Stimulated activated CD4-positive, alpha-beta T cell treated with anti-CD3 and anti-CD28 coated beads, TNF-alpha, amount 100 ng/mL, for 24 hours (primary cell): ENCODE results near the gene RPGRIP1L.
A peak's percentile ranks its signal among the peaks of the same experiment; 100 is the strongest.

Experiments
- DNase-seq, 3 experiments: peaks; one replicate each; pipeline ENCODE4 v3.0.0-alpha.2; 2020; ENCODE audit warnings: low read depth in 3 of 3

RPGRIP1L gene

DNA sequence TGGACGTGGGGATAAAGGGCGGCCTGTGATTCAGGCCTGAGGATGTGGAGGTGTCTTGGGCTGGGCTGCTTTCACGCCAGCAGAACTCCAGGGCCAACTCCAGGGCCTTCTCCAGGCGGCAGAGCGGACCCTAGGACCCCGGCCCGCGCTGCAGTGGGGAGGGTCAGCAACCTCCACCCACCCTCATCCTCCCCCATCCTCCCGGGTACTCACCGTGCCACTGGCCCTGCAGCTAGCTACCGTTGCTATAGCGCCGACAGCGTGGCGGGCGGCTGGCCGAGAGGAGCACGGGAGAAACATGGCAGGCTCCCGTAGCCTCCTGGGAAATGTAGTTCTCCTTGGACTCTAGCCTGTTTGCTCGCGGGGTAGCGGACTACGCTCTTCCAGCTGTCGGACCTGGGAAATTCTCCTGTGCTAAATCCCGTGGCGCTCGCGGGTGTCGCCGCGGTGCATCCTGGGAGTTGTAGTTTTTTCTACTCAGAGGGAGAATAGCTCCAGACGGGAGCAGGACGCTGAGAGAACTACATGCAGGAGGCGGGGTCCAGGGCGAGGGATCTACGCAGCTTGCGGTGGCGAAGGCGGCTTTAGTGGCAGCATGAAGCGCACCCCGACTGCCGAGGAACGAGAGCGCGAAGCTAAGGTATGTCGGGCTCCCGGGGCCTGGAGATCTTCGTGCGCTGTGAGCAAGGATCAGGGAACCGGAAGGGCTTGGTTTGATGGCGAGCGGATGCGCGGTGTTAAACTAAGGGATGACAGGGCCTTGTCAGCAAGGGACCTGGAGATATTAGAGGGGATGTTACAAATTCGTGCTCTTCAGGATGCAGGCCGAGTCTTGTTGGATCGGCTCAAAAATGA is at the start of gene RPGRIP1L, which contains the start of gene FTO:
RPGRIP1L (minus strand) TSS at position 270 of the 855 bp plus-strand sequence. CDS start 3,136 bp downstream, outside the sequence.
FTO (plus strand) TSS at position 567 of the 855 bp plus-strand sequence.
- peak; percentile 97 to 98 (median 98) for DNase-seq

DNA sequence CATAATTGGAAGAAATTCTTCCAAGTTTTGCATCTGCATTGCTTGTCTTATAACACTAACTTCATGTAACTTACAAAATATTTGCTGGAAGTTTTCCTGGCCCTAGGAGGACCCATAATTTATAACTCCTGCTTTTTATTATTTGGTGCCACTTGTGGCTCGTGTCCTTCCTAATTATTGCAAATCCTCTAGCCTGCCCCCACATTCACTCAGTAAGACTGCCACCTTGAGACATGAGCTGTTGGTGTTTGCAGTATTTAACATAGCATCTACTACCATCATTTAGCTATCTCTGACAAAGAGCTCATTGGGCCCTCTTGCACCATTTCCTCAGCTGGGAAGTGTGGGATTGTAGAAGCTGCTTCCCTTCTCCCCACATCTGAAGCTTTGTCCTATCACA is 49.8 kb upstream of the RPGRIP1L start:
- DNase-seq: no peak

DNA sequence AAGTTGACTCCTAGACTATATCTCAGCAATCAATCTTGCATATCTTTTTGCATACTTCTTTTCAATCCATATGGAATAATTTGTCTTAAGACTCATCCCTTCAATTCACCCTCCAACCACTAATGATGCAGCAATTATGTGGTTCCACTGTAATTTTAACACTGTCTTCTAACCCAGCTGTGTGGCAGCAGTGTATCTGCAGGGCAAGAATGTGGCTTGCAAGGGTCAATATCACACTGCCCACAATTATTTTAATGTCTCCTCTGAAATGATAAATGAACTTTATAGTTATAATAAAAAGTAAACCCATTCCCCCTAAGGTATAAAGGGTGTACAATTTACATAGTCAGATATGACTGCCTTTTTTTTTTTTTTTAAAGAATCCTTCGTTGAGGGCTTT is 48.9 kb upstream of the RPGRIP1L start:
- DNase-seq: no peak

DNA sequence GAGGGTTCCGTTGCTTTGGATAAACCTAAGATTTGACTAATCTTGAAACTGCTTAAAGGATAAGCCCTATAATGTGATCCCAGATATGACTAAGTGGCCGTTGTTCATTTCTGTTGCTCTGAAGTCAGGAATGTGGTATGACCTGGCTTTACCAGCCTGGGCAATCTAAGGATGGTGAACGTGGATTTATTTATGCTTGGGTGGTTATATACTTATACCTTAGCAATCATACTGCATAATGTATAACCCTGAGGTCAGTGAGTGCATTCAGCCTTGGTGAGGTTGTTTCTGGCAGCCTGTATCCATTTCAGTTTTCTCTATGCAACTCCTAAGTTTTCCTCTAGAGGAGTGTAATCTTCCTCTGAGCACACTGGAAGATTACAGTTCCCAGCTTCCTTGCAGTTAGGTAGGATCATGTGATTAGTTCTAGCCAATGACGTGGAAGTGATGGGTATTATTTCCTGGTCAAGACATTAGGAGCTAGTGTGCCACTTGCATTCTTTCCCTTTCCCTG is 42.2 kb upstream of the RPGRIP1L start:
- no peak for DNase-seq

DNA sequence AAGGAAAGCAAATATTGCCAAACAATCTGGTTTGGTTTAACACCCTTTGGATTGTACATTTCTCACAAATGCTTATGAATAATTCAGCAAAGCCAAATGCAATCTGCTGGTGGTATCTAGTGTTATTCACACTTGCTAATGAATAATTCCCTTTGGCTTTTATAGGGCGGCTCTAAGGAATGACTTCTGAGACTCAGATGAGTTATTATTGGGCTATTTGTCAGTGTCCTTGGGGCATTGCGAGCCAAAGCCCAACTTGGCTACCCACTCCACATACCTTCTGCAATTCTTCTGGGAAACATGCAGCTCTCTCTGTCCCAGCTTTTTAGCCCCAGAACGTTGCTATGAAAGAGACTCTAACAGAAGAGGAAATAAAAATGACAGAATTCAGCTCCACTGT is 41.4 kb upstream of the RPGRIP1L start:
- DNase-seq: no peak

DNA sequence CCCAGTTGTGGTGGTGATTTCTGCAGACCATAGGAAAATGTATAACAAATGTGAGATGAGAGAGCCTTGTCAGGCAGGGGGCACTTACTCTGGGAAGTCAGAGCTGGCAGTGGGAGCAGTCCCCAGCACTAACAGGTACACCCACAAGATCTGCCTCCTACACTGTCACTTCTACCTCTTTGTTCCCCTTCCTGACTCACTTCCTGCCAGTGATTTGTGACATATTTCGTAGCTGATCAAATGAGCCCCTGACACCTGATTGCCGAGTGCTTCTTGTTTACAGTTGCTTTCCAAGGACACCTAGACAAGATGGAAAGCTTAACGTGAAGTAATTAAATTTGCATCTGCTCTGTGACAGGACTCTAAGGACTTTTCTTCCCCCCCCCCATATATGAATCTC is 40.8 kb upstream of the RPGRIP1L start:
- DNase-seq: no peak

DNA sequence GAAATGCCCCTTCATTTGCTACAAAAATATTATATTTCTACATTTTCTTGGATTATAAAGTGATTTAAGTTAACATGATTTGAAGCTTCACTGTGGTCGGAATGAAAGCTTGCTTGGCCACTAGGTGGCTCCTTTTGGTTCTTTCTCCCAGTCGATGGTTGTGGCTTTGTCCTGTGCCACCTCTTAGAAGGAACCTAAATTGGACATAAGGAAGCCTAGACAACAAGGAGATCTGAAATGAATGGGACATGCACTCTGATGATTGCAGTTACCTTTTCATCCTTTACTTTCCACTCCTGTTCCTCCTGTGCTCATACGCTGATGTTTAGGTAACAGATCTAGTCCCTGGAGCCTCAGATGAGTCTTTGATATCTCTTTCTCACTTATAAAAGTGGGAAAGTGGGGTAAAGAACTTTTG is 39.5 kb upstream of the RPGRIP1L start:
- no peak for DNase-seq

DNA sequence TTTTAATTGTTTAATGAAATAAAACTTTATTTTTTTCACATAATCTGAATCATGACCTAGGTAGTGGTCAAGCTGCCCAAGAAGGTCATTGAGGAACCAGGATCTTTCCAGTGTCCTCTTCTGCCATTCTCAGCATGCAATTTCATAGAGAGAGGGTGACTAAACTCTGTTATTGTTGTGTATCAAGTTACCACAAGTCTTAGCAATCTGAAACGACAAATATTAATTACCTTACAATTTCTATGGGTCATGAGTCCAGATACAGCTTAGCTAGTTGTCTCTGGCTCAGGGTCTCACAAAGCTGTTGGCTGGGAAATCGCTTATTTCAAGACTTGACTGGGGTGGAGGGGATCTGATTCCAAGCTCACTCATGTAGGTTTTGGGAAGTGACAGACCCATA is 37.9 kb upstream of the RPGRIP1L start:
- DNase-seq: no peak

DNA sequence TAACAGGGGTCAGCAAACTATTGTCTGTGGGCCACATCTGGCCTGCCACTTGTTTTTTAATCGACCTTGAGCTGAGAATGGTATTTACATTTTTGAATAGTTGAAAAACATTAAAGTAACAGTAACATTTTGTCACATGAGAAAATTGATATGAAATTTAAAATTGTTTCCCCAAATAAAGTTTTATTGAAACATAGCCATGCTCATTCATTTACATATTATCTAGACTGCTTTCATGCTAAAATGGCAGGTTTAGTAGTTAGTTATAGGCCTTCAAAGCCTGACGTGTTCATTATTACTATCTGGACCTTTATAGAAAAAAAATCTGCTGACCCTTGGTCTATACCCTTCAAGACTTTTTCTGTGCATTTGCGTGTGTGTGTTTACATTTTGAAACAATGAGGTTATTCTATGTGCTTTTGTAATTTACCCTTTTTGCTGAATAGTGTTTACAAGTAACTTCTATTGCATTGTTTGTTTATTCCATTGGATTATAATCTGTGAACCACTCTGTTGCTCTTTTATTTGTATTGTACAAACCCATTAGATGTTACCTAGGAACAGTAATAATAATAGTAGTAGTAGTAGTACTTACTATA is 37.4 kb upstream of the RPGRIP1L start:
- DNase-seq: no peak

DNA sequence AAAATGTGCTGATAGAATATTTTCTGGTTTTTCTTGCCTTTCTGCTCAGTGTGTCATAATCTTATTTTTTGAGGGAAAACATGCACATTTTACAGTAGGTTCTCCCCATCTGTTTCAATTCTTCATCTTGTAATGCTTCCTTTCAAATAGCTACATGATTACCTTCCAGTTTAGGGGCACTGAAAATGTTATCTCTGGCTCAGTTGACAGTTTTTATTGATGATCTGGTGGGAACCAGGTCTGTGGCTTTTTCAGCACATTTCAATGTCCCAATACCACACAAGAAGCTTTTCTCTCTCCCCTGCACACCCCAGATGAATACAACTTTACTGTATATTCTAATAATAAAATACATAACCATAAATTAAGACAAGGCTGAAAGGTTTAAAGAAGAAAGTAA is 36.8 kb upstream of the RPGRIP1L start:
- DNase-seq: no peak

DNA sequence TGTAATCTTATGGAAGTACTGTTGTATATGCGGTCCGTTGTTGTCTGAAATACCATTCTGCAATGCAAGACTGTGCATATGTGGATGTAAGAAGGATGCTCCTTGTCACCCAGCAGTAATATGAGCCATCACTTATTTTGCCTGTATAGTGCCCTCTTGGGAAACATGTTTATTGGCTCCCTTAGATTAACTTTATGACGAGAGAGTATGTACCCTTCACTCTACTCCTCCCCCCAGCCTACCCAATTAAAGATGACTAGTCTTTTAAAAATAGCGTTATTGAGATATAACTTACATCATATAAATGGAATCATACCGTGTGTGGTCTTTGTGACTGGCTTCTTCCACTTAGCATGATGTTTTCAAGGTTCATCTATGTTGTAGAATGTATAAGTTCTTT is 33.9 kb upstream of the RPGRIP1L start:
- no peak for DNase-seq

DNA sequence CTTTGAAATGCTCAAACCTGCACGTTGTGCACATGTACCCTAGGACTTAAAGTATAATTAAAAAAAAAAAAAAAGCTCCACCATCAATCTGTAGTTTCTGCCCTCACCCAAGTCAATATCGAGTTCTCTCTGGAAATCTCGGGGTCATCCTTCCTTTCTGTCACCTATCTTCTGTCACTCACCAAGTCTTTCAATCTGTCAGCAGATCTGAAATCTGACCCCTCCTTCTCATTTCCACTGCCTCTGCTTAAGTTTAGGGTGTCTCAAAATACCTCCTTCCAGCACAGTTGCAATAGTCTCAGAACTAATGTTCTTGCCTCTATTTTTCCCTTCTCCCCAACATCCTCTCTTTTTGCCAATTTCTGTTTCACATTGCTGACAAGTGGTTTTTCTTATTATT is 32.6 kb upstream of the RPGRIP1L start:
- DNase-seq: no peak

DNA sequence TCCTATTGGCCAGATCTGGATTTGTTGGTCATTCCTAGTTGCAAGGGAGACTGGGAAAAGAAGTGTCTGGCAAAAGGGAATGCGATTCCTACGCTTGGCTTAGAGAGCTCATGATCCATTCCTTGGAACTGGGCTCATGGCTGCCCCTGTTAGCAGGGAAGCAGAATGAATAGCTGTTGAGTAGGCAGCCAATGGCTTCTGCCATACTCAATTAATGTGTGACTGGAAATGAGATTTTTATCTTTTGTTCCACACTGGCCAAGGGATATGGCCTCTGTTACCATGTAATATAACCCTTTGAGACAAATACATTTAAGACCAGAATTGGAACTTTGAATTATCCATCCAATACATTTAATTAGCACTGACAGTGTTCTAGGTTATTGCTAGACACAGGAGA is 31.2 kb upstream of the RPGRIP1L start:
- no peak for DNase-seq

DNA sequence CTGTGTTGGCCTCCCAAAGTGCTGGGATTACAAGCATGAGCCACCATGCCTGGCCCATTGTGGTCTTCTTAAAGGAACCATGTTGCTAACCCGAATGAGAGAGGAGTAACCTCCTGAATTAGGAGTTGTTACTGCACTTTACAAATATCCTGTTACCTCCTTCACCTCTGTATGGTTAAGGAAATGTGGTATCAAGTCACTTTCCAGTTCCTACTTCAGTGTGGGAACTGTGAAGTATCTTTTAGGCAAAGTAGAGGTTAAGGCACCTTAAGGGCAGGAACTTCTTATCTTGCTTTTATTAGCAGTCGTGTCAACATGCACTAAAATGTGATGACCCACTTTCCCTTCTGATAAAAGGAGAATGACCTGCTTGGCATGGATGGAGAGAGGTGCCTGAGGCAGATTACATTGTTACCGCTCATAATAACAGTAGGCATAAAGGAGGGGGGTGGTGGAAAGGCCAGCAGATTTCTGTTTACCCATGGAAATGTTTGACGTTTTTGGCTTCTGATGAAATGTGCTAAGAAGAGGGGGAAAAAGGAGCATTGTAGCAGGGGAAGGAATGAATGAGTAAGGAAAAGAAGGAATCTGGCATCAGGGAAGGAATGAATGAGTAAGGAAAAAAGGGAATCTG is 28.8 kb upstream of the RPGRIP1L start:
- no peak for DNase-seq

DNA sequence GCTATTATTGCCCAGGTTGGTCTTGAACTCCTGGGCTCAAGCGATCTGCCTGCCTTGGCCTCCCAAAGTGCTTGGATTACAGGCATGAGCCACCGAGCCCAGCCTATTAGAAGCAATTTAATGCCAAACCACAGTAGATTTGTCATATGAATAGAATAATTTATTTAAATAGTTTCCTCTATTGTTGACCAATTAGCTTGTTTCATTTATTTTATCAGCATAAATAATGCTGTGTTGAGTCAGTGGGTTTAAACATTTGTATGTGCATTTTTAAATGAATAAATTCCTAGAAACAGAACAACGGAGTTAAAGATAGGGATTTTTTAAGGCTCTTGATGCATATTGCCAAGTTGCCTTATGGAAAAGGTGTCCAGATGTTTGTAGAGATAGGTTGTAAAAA is 27.0 kb upstream of the RPGRIP1L start:
- DNase-seq: no peak

DNA sequence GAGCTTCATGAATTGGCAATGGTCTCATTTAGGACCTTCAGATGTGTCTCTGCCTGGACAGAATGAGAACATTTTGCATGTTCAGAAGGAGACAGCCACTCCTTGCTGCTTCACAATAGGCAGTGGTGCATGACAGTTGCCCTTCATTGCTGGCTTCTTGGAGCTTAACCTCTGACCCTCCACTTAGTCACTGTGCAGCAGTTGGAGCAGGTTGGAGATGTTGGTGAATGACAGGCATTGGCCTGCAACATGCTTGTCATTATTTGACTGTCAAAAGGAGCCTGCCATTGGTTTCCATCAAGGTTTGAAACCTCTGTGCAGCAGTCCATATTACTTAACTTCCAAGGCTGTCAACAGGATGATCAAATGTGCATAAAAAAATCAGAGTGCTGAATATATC is 23.0 kb upstream of the RPGRIP1L start:
- DNase-seq: no peak

DNA sequence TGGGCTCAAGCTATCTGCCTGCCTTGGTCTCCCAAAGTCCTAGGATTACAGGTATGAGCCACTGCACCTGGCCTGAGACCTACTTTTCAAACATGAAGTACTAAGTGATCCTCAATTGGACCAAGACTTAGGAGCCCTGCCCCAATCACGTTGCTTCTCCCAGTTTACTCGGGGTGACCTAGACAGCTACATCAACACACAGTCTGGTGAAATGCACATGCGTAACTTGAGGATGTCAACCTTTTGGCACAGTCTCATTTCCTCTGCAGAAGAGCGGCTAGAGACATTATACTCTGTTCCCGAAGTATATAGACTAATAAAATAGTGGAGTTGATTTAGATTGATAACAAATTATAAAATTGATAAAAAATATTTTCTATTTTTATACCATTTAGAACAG is 17.4 kb upstream of the RPGRIP1L start:
- DNase-seq: no peak

DNA sequence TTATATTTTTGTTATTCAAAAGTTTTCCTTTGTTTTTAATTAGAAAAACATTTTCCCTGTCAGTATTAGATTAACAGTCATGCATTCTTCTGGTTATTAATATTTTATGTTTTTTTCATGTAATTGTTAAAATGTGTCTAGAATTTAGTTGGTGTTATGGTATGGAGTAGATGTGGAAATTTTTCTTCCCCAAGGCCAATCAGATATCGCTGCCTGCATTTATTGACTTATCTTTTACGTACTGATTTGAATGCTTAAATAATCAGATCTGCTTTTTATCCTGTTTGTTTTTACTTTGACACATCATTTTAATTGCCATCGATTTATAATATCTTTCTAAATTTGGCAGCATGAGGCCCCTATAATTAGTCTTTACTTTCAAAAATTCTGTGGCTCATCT is 13.9 kb upstream of the RPGRIP1L start:
- DNase-seq: no peak

DNA sequence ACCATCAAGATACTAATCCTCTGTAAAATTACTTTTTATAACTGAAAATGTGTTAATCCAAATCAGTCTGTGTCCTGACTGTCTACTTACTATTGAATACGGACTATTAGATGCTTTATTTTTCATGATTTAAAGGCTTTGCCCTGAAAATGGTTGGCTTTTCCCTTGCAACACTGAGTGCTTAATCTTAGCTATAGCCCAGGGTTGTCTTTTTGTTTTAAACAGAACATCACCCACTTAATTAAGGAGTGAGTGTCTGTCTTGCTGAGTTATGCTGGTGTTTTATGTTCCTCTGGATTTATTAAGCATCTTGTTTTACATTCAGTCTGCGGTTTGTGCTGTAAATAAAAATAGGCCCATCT is 11.3 kb upstream of the RPGRIP1L start:
- DNase-seq: no peak

DNA sequence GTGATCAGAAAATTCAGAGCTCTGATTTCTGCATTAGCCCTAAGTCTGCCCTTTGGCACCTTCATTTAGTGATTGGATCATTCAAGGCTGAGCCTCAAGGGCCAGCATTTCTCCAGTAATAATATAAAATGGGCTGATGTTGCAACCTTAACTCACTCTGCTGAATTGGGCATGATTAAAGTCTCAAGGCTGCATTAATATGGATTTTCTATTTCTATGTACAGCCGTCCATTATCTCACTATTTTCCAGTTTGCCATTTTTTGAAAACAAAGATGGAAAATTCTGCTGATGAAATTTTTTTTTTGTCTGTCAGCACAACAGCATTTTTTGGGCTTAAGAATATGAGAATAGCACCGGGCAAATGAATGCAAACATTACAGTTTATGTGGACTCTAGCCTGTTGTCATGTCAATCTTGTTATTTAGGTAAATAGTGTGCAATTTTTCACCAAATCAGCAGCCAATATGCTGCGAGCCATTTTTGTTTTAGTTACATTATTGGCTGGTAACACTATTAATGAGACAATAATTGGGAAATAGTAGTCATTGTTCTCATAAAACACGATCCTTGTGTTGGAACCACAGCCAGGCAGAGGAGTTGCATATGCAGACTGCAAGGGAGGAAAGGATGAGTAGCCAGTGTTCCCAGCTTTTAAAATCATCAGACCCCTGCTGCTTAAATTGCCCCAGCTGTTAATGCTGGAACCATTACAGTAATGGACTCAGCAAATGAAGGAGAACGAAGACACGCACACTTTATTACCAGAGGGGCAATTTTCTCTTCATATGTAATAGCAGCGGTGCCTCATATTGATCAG is 10.8 kb upstream of the RPGRIP1L start:
- DNase-seq: no peak

DNA sequence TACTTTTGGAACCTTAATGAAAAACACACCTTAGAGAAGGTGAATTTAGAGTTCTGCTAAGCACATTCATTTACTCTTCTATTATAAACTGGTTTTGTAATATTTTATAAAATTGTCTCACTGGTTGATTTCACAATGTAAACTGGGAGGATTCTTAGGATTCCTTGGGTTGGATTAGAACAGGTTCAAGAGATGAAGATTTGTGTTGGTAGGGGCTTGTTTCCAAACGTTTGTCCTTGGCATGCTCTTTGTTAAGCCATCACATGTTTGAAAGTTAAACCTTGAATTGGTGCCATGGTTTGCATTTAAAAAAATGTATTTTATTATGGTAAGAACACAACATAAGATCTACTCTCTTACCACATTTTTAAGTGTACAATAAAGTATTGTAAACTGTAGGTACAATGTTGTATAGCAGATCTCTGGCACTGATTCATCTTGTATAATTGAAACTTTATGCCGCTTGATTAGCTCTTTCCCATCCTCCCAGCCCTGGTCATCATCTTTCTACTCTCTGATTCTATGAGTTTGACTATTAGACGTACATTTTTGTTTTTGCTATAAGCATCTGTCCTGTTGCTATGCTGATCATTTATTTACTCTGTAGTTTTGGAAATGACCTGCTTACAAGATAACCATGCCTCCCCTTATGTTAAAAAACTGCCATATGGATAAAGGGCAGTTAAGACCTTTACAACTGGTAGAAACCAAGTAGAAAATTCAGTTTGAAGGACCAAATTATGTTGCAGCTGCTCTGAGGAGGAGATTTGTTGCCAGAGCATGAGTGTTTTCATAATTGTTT is 9.9 kb upstream of the RPGRIP1L start:
- no peak for DNase-seq
